Neural crest cell (in vitro differentiated cells): ENCODE measurements around the gene SIN3A. TPM values are rescaled to one million over a fixed set of nuclear protein-coding genes. Genes with fewer than 3 reads are reported as not detected.

Experiments
- DNase-seq: peaks from one replicate; pipeline ENCODE4 v3.0.0; 2021; ENCODE audit warnings: low read depth, mixed read lengths, low spot score
- H3K27ac Mint-ChIP-seq: one replicate; pipeline ENCODE4 v1.8.0; 2021; ENCODE audit warnings: mild to moderate bottlenecking, mixed read lengths; ENCODE audit not compliant: unreplicated experiment
- H3K27me3 Mint-ChIP-seq: 2 replicates; pipeline ENCODE4 v1.8.0; 2021; ENCODE audit warnings: low read depth, mild to moderate bottlenecking, mixed read lengths
- H3K36me3 Mint-ChIP-seq: 2 replicates; pipeline ENCODE4 v1.8.0; 2021; ENCODE audit warnings: low read depth, mild to moderate bottlenecking, mixed read lengths
- H3K4me1 Mint-ChIP-seq: 2 replicates; pipeline ENCODE4 v1.8.0; 2021; ENCODE audit warnings: mixed read lengths
- H3K4me3 Mint-ChIP-seq: one replicate; pipeline ENCODE4 v1.8.0; 2021; ENCODE audit warnings: mild to moderate bottlenecking, mixed read lengths
- H3K9me3 Mint-ChIP-seq: 2 replicates; pipeline ENCODE4 v1.8.0; 2021; ENCODE audit warnings: mixed read lengths
- CTCF ChIP-seq: fragments of 200-600 bp; sonication (generic); conservative IDR thresholded peaks from 2 replicates; pipeline ENCODE4 v1.5.0; 2021; ENCODE audit warnings: antibody characterized with exemption, mild to moderate bottlenecking
- total RNA-seq: library from RNA; stranded (reverse); gene quantifications from 2 replicates; pipeline ENCODE4 v1.2.1, GENCODE V29; 2021

Gene SIN3A
- total RNA-seq, 1 donor from 2014 or later = 97.4 TPM

GRCh38 chr15:75356006-75356405 lies 95.5 kb downstream of the SIN3A start:
- Mint-ChIP-seq H3K27me3 (no peaks in the 10 kb centered on the region), H3K36me3 (no peaks in the 10 kb centered on the region), H3K27ac (no peak overlapping the region), H3K9me3 (no peaks in the 10 kb centered on the region), H3K4me1 (no peaks in the 10 kb centered on the region), H3K4me3 (no peak overlapping the region)
- DNase-seq = no peak
- no peak for TF ChIP-seq CTCF

- Mint-ChIP-seq H3K36me3 (no peaks in the 10 kb centered on the region), H3K4me3 (no peak overlapping the region), H3K27me3 (no peaks in the 10 kb centered on the region), H3K9me3 (no peaks in the 10 kb centered on the region), H3K4me1 (no peaks in the 10 kb centered on the region), H3K27ac (no peak overlapping the region)
- no peak for TF ChIP-seq CTCF
- no peak for DNase-seq
Observed at GRCh38 chr15:75355369-75355768, 96.1 kb downstream of the SIN3A start.

- peaks cover 2% of the 10 kb centered on the region for H3K27me3 Mint-ChIP-seq
- H3K4me3 Mint-ChIP-seq = peak overlapping the region; percentile 54
- no peak for DNase-seq
- no peaks in the 10 kb centered on the region for H3K9me3 Mint-ChIP-seq
- no peak for TF ChIP-seq CTCF
- no peaks in the 10 kb centered on the region for H3K36me3 Mint-ChIP-seq
- H3K4me1 Mint-ChIP-seq = no peaks in the 10 kb centered on the region
- peak overlapping the region; percentile 43 for H3K27ac Mint-ChIP-seq
Observed at GRCh38 chr15:75354454-75354853, 97.0 kb downstream of the SIN3A start.

GRCh38 chr15:75353604-75354003 lies 97.9 kb downstream of the SIN3A start:
- no peaks in the 10 kb centered on the region for H3K4me1 Mint-ChIP-seq
- H3K4me3 Mint-ChIP-seq = no peak overlapping the region

GRCh38 chr15:75352186-75353080 lies 99.1 kb downstream of the SIN3A start:
- Mint-ChIP-seq H3K9me3 (no peaks in the 10 kb centered on the region), H3K27ac (no peak overlapping the region), H3K4me3 (no peak overlapping the region), H3K4me1 (peaks cover 5% of the 10 kb centered on the region), H3K27me3 (peaks cover 8% of the 10 kb centered on the region), H3K36me3 (no peaks in the 10 kb centered on the region)
- no peak for DNase-seq
- no peak for TF ChIP-seq CTCF

More at GRCh38 chr15:75353604-75354003, 97.9 kb downstream of the SIN3A start:
- TF ChIP-seq CTCF = no peak
- no peak overlapping the region for H3K27ac Mint-ChIP-seq
- peaks cover 4% of the 10 kb centered on the region for H3K27me3 Mint-ChIP-seq
- no peaks in the 10 kb centered on the region for H3K9me3 Mint-ChIP-seq
- H3K36me3 Mint-ChIP-seq = no peaks in the 10 kb centered on the region
- DNase-seq = no peak
